IMR-90 (cell line): Measurements from ENCODE around the gene CSGALNACT2. TPM values are rescaled to one million over a fixed set of nuclear protein-coding genes. Genes with fewer than 3 reads are reported as not detected.

Source experiments
- ATAC-seq: fragments of 200-7000 bp; cut with Tn5 transposase; 2 replicates; pipeline ENCODE4 v1.9.1; 2020; ENCODE audit warnings: low read depth, mild to moderate bottlenecking, moderate library complexity
- BruUV-seq: library from RNA; stranded (reverse); fragments of 400-500 nt; replicated peaks from 2 replicates; lab custom pipeline; 2021; lab: Mats Ljungman, UMichigan
- CTCF ChIA-PET: fragments of 300-600 bp; formaldehyde crosslinking; extraction: SDS; loops from one replicate; lab custom pipeline; 2021; ENCODE audit warnings: antibody characterized with exemption; lab: Yijun Ruan, JAX
- POLR2A ChIA-PET: fragments of 300-600 bp; sonication (Branson Sonifier 250); formaldehyde crosslinking; loops from one replicate; lab custom pipeline; 2022; ENCODE audit warnings: antibody characterized with exemption; ENCODE audit not compliant: unreplicated experiment; lab: Charles Lee
- DNase-seq: peaks from one replicate; pipeline ENCODE4 v3.0.0; 2013
- H2AFZ ChIP-seq: replicated peaks from 2 replicates; pipeline ENCODE3; 2013; ENCODE audit warnings: low read length, mild to moderate bottlenecking; ENCODE audit not compliant: poor library complexity
- H2AK5ac ChIP-seq: 2 replicates; pipeline ENCODE4 v1.6.1; 2013; ENCODE audit warnings: low read depth, low read length, inconsistent platforms
- H2AK9ac ChIP-seq: replicated peaks from 2 replicates; pipeline ENCODE3; 2013; ENCODE audit warnings: mild to moderate bottlenecking, low read depth, low read length, moderate library complexity; ENCODE audit not compliant: poor library complexity
- H2BK120ac ChIP-seq: 2 replicates; pipeline ENCODE4 v1.6.1; 2013; ENCODE audit warnings: low read depth, low read length, inconsistent platforms
- H2BK15ac ChIP-seq: 3 replicates; pipeline ENCODE4 v1.6.1; 2013; ENCODE audit warnings: low read depth, low read length, inconsistent platforms
- H2BK20ac ChIP-seq: 2 replicates; pipeline ENCODE4 v1.6.1; 2013; ENCODE audit warnings: low read depth, mild to moderate bottlenecking, inconsistent platforms, low read length, moderate library complexity
- H2BK5ac ChIP-seq: 2 replicates; pipeline ENCODE4 v1.6.1; 2013; ENCODE audit warnings: mild to moderate bottlenecking, low read depth, low read length, inconsistent platforms; ENCODE audit not compliant: poor library complexity, severe bottlenecking
- H3K14ac ChIP-seq: replicated peaks from 2 replicates; pipeline ENCODE4 v1.6.1; 2013; ENCODE audit warnings: low read depth, low read length, inconsistent platforms
- H3K18ac ChIP-seq: 2 replicates; pipeline ENCODE4 v1.6.1; 2013; ENCODE audit warnings: low read depth, low read length, control low read depth
- H3K23ac ChIP-seq: 2 replicates; pipeline ENCODE4 v1.6.1; 2013; ENCODE audit warnings: low read depth, low read length, inconsistent platforms
- H3K27ac ChIP-seq: 2 replicates; pipeline ENCODE4 v1.5.1; 2013; ENCODE audit warnings: mild to moderate bottlenecking, control low read depth, low read length; ENCODE audit not compliant: insufficient read depth
- H3K27me3 ChIP-seq: 2 replicates; pipeline ENCODE4 v1.6.1; 2013; ENCODE audit warnings: low read length; ENCODE audit not compliant: control insufficient read depth, insufficient read depth
- H3K36me3 ChIP-seq: 2 replicates; pipeline ENCODE4 v1.6.1; 2013; ENCODE audit warnings: low read length, mixed read lengths; ENCODE audit not compliant: control insufficient read depth, insufficient read depth
- H3K4ac ChIP-seq: 2 replicates; pipeline ENCODE4 v1.6.1; 2013; ENCODE audit warnings: low read depth, low read length, inconsistent platforms
- H3K4me1 ChIP-seq: 2 replicates; pipeline ENCODE4 v1.6.1; 2013; ENCODE audit warnings: low read length, mixed read lengths; ENCODE audit not compliant: control insufficient read depth, insufficient read depth
- H3K4me2 ChIP-seq: 2 replicates; pipeline ENCODE4 v1.6.1; 2013; ENCODE audit warnings: low read depth, mild to moderate bottlenecking, control low read depth, low read length, moderate library complexity
- H3K4me3 ChIP-seq: 2 replicates; pipeline ENCODE4 v1.5.1; 2013; ENCODE audit warnings: low read depth, mild to moderate bottlenecking, control low read depth, low read length, moderate library complexity; ENCODE audit not compliant: insufficient read depth
- H3K56ac ChIP-seq: 2 replicates; pipeline ENCODE4 v1.6.1; 2013; ENCODE audit warnings: low read length, inconsistent platforms; ENCODE audit not compliant: insufficient read depth; ENCODE audit errors: extremely low read depth
- H3K79me1 ChIP-seq, 2 experiments: 2 replicates each; pipeline ENCODE4 v1.6.1; 2013; ENCODE audit warnings: low read length in 2 of 2, inconsistent platforms in 1 of 2, low read depth in 1 of 2
- H3K9ac ChIP-seq: 2 replicates; pipeline ENCODE4 v1.6.1; 2013; ENCODE audit warnings: low read depth, low read length, control low read depth
- H3K9me1 ChIP-seq: 2 replicates; pipeline ENCODE4 v1.6.1; 2013; ENCODE audit warnings: low read length, inconsistent platforms; ENCODE audit not compliant: insufficient read depth
- H3K9me3 ChIP-seq: 2 replicates; pipeline ENCODE4 v1.6.1; 2013; ENCODE audit warnings: low read length; ENCODE audit not compliant: control insufficient read depth, insufficient read depth
- H4K20me1 ChIP-seq: 2 replicates; pipeline ENCODE4 v1.6.1; 2013; ENCODE audit warnings: low read length, inconsistent platforms; ENCODE audit not compliant: insufficient read depth
- H4K5ac ChIP-seq: 2 replicates; pipeline ENCODE4 v1.6.1; 2013; ENCODE audit warnings: mild to moderate bottlenecking, low read depth, low read length, control low read depth
- H4K8ac ChIP-seq, 2 experiments: 2 replicates each; pipeline ENCODE4 v1.6.1; 2013; ENCODE audit warnings: low read depth in 2 of 2, low read length in 2 of 2, control low read depth in 1 of 2, inconsistent platforms in 1 of 2
- H4K91ac ChIP-seq: 2 replicates; pipeline ENCODE4 v1.6.1; 2013; ENCODE audit warnings: low read depth, low read length, inconsistent platforms; ENCODE audit not compliant: insufficient read depth
- BHLHE40 ChIP-seq: fragments of 150-350 bp; IDR thresholded peaks from 2 replicates; pipeline ENCODE4 v1.6.1; 2016; ENCODE audit warnings: mild to moderate bottlenecking, low read depth, low read length
- CEBPB ChIP-seq: IDR thresholded peaks from 2 replicates; pipeline ENCODE4 v1.6.1; 2012; ENCODE audit warnings: low read depth, low read length, improper control_type of control experiment
- CHD1 ChIP-seq: IDR thresholded peaks from 2 replicates; pipeline ENCODE4 v1.6.1; 2012; ENCODE audit warnings: low read depth, low read length, improper control_type of control experiment
- FOS ChIP-seq: fragments of 150-350 bp; IDR thresholded peaks from 2 replicates; pipeline ENCODE4 v1.6.1; 2016; ENCODE audit warnings: low read depth, low read length
- MAFK ChIP-seq: IDR thresholded peaks from 2 replicates; pipeline ENCODE4 v1.6.1; 2012; ENCODE audit warnings: low read depth, low read length, improper control_type of control experiment
- MAZ ChIP-seq: IDR thresholded peaks from 2 replicates; pipeline ENCODE4 v1.6.1; 2012; ENCODE audit warnings: low read depth, mild to moderate bottlenecking, low read length, improper control_type of control experiment, moderate library complexity, borderline replicate concordance
- MXI1 ChIP-seq: IDR thresholded peaks from 2 replicates; pipeline ENCODE4 v1.6.1; 2012; ENCODE audit warnings: low read depth, mild to moderate bottlenecking, low read length, moderate library complexity, borderline replicate concordance
- NFE2L2 ChIP-seq: fragments of 150-350 bp; IDR thresholded peaks from 2 replicates; pipeline ENCODE4 v1.6.1; 2016; ENCODE audit warnings: low read depth, mild to moderate bottlenecking, low read length
- POLR2A ChIP-seq: IDR thresholded peaks from 2 replicates; pipeline ENCODE4 v1.6.1; 2012; ENCODE audit warnings: mild to moderate bottlenecking, low read depth, low read length
- RAD21 ChIP-seq: IDR thresholded peaks from 2 replicates; pipeline ENCODE4 v1.6.1; 2012; ENCODE audit warnings: low read length, improper control_type of control experiment
- RCOR1 ChIP-seq: IDR thresholded peaks from 2 replicates; pipeline ENCODE4 v1.6.1; 2012; ENCODE audit warnings: mild to moderate bottlenecking, low read length, improper control_type of control experiment; ENCODE audit not compliant: insufficient replicate concordance
- RFX5 ChIP-seq: IDR thresholded peaks from 2 replicates; pipeline ENCODE4 v1.8.0; 2012; ENCODE audit warnings: low read depth, mild to moderate bottlenecking, low read length, moderate library complexity
- SMC3 ChIP-seq: fragments of 150-350 bp; IDR thresholded peaks from 2 replicates; pipeline ENCODE4 v1.6.1; 2016; ENCODE audit warnings: low read depth, mild to moderate bottlenecking, antibody characterized with exemption, low read length, moderate library complexity
- USF2 ChIP-seq: fragments of 150-350 bp; IDR thresholded peaks from 2 replicates; pipeline ENCODE4 v1.6.1; 2017; ENCODE audit warnings: mild to moderate bottlenecking, antibody characterized with exemption, low read length, low read depth
- WGBS, 2 experiments: methylation state at CpG; one replicate each; pipeline versions ENCODE4 v1.1.5 to v1.1.7; 2013; ENCODE audit warnings: missing lambda C conversion rate in 2 of 2; ENCODE audit not compliant: insufficient read length in 1 of 2; ENCODE audit errors: extremely low coverage in 2 of 2; 5-methylcytosine and 5-hydroxymethylcytosine counted together
- dilution Hi-C: fragments of 300-500 bp; cut with HindIII; formaldehyde crosslinking; loops from one replicate; pipeline ENCODE4 v1.14.3; 2018; ENCODE audit warnings: low sequenced_read_pairs; ENCODE audit not compliant: unreplicated experiment
- in situ Hi-C: fragments of 300-500 bp; cut with MboI; formaldehyde crosslinking; loops from 3 replicates; pipeline ENCODE4 v1.14.3; 2019; ENCODE audit warnings: low sequenced_read_pairs, inconsistent platforms, mixed read lengths
- intact Hi-C: fragments of 100-400 bp; cut with micrococcal nuclease; formaldehyde crosslinking; loops from 2 replicates; pipeline ENCODE4 v1.10.0; 2022
- polyA plus RNA-seq, 3 experiments: library from polyadenylated mRNA; depleted of rRNA; stranded (reverse); fragments of >200 nt; gene quantifications; 2 replicates each; pipeline ENCODE4 v1.2.3, GENCODE V29; 2012; ENCODE audit warnings: low replicate concordance in 1 of 3
- total RNA-seq: library from RNA; depleted of rRNA; stranded (reverse); fragments of >200 nt; gene quantifications from 2 replicates; pipeline ENCODE4 v1.2.3, GENCODE V29; 2012
- TF ChIP-seq, protein P1 (sequence below): conservative IDR thresholded peaks from 2 replicates; pipeline ENCODE4 v1.5.1; 2012; ENCODE audit warnings: mild to moderate bottlenecking, low read depth, low read length, improper control_type of control experiment
- TF ChIP-seq, protein P2 (sequence below): fragments of 150-350 bp; IDR thresholded peaks from 2 replicates; pipeline ENCODE4 v1.6.1; 2016; ENCODE audit warnings: low read depth, mild to moderate bottlenecking, low read length, moderate library complexity, borderline replicate concordance

The CSGALNACT2 gene
- total and polyA plus RNA-seq, 2 of the 4 experiments (the other 2 are of a cell fraction): 6.5 to 13.1 TPM

DNA sequence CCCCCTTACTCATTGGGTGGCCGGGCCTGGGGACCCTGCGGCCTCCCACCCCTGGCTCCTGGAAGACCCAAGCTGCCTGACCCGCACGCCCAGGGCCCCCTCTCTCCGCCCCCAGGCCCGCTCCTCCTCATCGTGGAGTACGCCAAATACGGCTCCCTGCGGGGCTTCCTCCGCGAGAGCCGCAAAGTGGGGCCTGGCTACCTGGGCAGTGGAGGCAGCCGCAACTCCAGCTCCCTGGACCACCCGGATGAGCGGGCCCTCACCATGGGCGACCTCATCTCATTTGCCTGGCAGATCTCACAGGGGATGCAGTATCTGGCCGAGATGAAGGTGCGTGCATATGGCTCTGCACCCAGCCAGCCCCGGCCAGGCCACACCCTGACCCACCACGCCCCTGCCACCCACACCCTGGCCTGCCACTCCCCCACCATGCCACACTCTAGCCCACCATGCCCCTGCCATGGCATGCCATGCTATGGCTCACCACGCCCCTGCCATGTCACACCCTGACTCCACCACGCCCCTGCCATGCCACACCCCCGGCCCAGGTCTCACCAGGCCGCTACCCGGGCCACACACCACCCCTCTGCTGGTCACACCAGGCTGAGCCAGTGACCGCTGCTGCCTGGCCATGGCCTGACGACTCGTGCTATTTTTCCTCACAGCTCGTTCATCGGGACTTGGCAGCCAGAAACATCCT lies 18.7 kb upstream of the CSGALNACT2 start:
- no peak overlapping the region for H4K8ac ChIP-seq
- no peaks in the 10 kb centered on the region for H3K36me3 ChIP-seq
- H3K79me1 ChIP-seq: no peaks in the 10 kb centered on the region
- ChIA-PET CTCF (interaction anchor here (1.0 kb wide), 1 partner anchor 262 kb away, joined by 3 read pairs; no protein-coding TSS in a partner anchor), POLR2A (no interaction called here)
- no peak overlapping the region for H3K9ac ChIP-seq
- peaks cover 34% of the 10 kb centered on the region for H3K27me3 ChIP-seq
- H3K56ac ChIP-seq: no peak overlapping the region
- no peak overlapping the region for H3K4ac ChIP-seq
- H3K4me3 ChIP-seq: no peak overlapping the region
- WGBS, 2 experiments: 80% methylated on average over 27 of the region's 31 CpGs; no CpG with 5 or more reads in 1 of the 2 experiments
- H2BK20ac ChIP-seq: no peak overlapping the region
- H3K23ac ChIP-seq: no peak overlapping the region
- no peaks in the 10 kb centered on the region for H4K20me1 ChIP-seq
- H2AK5ac ChIP-seq: no peak overlapping the region
- no peak overlapping the region for H2AK9ac ChIP-seq
- DNase-seq (no peak), ATAC-seq (no peak)
- H2BK120ac ChIP-seq: no peak overlapping the region
- no peak overlapping the region for H2BK5ac ChIP-seq
- H2BK15ac ChIP-seq: no peak overlapping the region
- in situ Hi-C loops: no loop called here
- H4K5ac ChIP-seq: no peak overlapping the region
- no peaks in the 10 kb centered on the region for H3K4me1 ChIP-seq
- no peak overlapping the region for H4K91ac ChIP-seq
- 0 out of 2 replicates have a peak, but pooled peaks cover 4% of the 10 kb centered on the region for H3K9me1 ChIP-seq
- BruUV-seq: no TSS peak
- dilution Hi-C loops: no loop called here
- H3K14ac ChIP-seq: no peak overlapping the region
- H3K4me2 ChIP-seq: no peak overlapping the region
- intact Hi-C loops: no loop called here
- TF ChIP-seq, protein P1, sequence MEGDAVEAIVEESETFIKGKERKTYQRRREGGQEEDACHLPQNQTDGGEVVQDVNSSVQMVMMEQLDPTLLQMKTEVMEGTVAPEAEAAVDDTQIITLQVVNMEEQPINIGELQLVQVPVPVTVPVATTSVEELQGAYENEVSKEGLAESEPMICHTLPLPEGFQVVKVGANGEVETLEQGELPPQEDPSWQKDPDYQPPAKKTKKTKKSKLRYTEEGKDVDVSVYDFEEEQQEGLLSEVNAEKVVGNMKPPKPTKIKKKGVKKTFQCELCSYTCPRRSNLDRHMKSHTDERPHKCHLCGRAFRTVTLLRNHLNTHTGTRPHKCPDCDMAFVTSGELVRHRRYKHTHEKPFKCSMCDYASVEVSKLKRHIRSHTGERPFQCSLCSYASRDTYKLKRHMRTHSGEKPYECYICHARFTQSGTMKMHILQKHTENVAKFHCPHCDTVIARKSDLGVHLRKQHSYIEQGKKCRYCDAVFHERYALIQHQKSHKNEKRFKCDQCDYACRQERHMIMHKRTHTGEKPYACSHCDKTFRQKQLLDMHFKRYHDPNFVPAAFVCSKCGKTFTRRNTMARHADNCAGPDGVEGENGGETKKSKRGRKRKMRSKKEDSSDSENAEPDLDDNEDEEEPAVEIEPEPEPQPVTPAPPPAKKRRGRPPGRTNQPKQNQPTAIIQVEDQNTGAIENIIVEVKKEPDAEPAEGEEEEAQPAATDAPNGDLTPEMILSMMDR: no peak
- TF ChIP-seq, protein P2, sequence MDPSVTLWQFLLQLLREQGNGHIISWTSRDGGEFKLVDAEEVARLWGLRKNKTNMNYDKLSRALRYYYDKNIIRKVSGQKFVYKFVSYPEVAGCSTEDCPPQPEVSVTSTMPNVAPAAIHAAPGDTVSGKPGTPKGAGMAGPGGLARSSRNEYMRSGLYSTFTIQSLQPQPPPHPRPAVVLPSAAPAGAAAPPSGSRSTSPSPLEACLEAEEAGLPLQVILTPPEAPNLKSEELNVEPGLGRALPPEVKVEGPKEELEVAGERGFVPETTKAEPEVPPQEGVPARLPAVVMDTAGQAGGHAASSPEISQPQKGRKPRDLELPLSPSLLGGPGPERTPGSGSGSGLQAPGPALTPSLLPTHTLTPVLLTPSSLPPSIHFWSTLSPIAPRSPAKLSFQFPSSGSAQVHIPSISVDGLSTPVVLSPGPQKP: no peak
- no peak for TF ChIP-seq MAFK
- TF ChIP-seq NFE2L2: no peak
- TF ChIP-seq CEBPB: no peak
- TF ChIP-seq BHLHE40: no peak
- TF ChIP-seq SMC3: no peak
- no peak for TF ChIP-seq POLR2A
- no peak for TF ChIP-seq RFX5
- no peak for TF ChIP-seq CHD1
- TF ChIP-seq FOS: no peak
- no peak for TF ChIP-seq USF2
- TF ChIP-seq RAD21: no peak
- no peak for TF ChIP-seq MXI1
- no peak for TF ChIP-seq RCOR1
- TF ChIP-seq MAZ: no peak
- no peak overlapping the region for H2AFZ ChIP-seq
- H3K9me3 ChIP-seq: no peaks in the 10 kb centered on the region
- no peak overlapping the region for H3K27ac ChIP-seq
- no peak overlapping the region for H3K18ac ChIP-seq
